ENCODE data around the gene FAM168A. TPM values are rescaled to one million over a fixed set of nuclear protein-coding genes. Genes with fewer than 3 reads are reported as not detected.

The FAM168A gene
- total and polyA plus RNA-seq, 4 donors: 4.8 to 14.6 (median 9.1) TPM

DNA sequence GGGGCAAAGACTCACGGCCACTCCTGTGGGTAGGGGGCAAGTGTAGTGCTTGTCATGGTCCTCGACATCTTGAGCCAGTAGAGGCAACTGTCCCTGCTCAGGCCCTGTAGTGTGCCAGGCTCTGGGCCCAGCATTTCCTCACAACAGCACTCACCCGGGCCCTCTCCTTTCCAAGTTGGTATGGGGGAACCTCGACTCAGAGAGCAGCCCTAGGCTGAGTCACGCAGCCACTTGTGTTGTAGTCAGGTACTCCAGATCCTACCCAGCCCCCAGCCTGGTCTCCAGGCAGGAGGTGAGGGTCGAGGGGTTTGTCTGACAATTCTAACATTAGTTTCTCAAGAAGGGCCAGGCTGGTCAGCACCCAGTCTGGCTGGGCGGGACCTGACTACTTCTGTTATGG is 217.6 kb downstream of the FAM168A start (continued):
- no peak for TF ChIP-seq GABPA (IDR thresholded peaks at IDR 0.05 in 1 of 2, conservative IDR thresholded peaks at IDR 0.05 in 1 of 2)
- no peak for TF ChIP-seq HNF4G (IDR thresholded peaks at IDR 0.05)
- no peak for TF ChIP-seq EGR1 (IDR thresholded peaks at IDR 0.05; ENCODE audit: low read depth in 2 of 2)
- TF ChIP-seq SP1 (IDR thresholded peaks at IDR 0.05): no peak

GRCh38 chr11:73379189-73379880 is 218.6 kb downstream of the FAM168A start:
- H3K4me1 ChIP-seq (ENCODE audit: control insufficient read depth in 4 of 4, insufficient read depth in 4 of 4, low read length in 3 of 4): peaks cover 0 to 24% (median under 1%) of the 10 kb centered on the region in 4 donors
- no peaks in the 10 kb centered on the region for H3K36me3 ChIP-seq (ENCODE audit: control insufficient read depth in 4 of 4, insufficient read depth in 3 of 4, low read depth in 1 of 4, low read length in 3 of 4)
- no peaks in the 10 kb centered on the region for H3K9me3 ChIP-seq (ENCODE audit: control insufficient read depth in 4 of 4, low read length in 3 of 4)
- DNase-seq (ENCODE audit: low spot score): no peak
- no peak overlapping the region for H3K27ac ChIP-seq (ENCODE audit: low read depth in 1 of 2, low read length in 2 of 2)
- 70% methylated on average over 10 of the region's 10 CpGs for WGBS
- H3K27me3 ChIP-seq (ENCODE audit: control insufficient read depth in 4 of 4, insufficient read depth in 4 of 4, low read length in 3 of 4): no peaks in the 10 kb centered on the region
- no peak overlapping the region for H3K4me3 ChIP-seq (ENCODE audit: low read depth in 1 of 3, low read length in 3 of 3)
- TF ChIP-seq, protein P1, sequence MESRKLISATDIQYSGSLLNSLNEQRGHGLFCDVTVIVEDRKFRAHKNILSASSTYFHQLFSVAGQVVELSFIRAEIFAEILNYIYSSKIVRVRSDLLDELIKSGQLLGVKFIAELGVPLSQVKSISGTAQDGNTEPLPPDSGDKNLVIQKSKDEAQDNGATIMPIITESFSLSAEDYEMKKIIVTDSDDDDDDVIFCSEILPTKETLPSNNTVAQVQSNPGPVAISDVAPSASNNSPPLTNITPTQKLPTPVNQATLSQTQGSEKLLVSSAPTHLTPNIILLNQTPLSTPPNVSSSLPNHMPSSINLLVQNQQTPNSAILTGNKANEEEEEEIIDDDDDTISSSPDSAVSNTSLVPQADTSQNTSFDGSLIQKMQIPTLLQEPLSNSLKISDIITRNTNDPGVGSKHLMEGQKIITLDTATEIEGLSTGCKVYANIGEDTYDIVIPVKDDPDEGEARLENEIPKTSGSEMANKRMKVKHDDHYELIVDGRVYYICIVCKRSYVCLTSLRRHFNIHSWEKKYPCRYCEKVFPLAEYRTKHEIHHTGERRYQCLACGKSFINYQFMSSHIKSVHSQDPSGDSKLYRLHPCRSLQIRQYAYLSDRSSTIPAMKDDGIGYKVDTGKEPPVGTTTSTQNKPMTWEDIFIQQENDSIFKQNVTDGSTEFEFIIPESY (IDR thresholded peaks at IDR 0.05): no peak
- TF ChIP-seq EGR1 (IDR thresholded peaks at IDR 0.05; ENCODE audit: low read depth in 2 of 2) (no peak), NR2F2 (IDR thresholded peaks at IDR 0.05) (no peak), FOXA1 (IDR thresholded peaks at IDR 0.05) (no peak)
- H3K9ac ChIP-seq (ENCODE audit: low read depth in 1 of 2, low read length in 2 of 2): no peak overlapping the region

DNA sequence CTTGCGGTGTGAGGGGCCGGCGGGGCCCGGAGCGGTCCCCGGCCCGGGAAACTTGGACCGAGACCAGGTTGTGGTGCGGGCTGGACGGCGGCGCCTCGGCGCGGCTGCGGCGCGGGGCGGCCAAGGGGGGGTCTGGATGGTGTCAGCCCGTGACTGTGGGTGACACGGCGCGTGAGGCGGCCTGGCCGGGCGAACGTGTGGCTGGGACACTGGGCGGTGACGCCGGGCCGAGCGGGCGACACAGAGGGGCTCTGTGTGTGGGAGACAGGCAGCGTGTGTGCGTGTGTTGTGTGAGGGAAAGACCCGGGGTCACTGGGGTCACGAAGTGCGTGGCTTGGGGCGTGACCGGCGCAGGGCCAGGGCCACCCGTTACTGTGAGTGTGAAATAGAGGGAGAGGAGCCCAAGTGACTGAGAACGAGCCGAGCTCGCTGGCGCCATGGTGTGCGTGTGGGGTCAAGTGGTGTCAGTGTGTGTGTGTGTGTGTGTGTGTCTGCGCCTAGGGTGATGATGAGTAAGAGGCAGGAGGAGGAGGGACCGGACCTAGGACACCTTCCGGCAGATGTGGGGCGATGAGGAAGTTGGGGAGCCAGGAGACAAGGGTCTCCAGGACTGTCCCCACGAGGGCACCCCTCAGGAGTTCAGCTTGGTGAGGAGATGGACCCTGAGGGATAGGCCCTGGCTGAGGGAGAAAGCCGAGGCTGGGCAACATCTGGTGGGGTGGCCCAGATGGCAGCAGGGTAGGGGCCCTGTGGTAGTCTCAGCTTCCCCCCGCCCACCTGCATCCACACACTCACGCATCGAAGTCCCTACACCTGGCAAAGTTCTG is 220.9 kb downstream of the FAM168A start:
- WGBS: 10% methylated on average over 56 of the region's 56 CpGs
- TF ChIP-seq HNF4G (IDR thresholded peaks at IDR 0.05) (no peak), NR2F2 (IDR thresholded peaks at IDR 0.05) (peak; percentile 49), RXRA (IDR thresholded peaks at IDR 0.05) (peak in 1 of 2 donors; percentile 45), YY1 (IDR thresholded peaks at IDR 0.05) (no peak), FOXA2 (IDR thresholded peaks at IDR 0.05) (no peak)
- TF ChIP-seq, protein P2, sequence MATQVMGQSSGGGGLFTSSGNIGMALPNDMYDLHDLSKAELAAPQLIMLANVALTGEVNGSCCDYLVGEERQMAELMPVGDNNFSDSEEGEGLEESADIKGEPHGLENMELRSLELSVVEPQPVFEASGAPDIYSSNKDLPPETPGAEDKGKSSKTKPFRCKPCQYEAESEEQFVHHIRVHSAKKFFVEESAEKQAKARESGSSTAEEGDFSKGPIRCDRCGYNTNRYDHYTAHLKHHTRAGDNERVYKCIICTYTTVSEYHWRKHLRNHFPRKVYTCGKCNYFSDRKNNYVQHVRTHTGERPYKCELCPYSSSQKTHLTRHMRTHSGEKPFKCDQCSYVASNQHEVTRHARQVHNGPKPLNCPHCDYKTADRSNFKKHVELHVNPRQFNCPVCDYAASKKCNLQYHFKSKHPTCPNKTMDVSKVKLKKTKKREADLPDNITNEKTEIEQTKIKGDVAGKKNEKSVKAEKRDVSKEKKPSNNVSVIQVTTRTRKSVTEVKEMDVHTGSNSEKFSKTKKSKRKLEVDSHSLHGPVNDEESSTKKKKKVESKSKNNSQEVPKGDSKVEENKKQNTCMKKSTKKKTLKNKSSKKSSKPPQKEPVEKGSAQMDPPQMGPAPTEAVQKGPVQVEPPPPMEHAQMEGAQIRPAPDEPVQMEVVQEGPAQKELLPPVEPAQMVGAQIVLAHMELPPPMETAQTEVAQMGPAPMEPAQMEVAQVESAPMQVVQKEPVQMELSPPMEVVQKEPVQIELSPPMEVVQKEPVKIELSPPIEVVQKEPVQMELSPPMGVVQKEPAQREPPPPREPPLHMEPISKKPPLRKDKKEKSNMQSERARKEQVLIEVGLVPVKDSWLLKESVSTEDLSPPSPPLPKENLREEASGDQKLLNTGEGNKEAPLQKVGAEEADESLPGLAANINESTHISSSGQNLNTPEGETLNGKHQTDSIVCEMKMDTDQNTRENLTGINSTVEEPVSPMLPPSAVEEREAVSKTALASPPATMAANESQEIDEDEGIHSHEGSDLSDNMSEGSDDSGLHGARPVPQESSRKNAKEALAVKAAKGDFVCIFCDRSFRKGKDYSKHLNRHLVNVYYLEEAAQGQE (IDR thresholded peaks at IDR 0.05): no peak
- TF ChIP-seq, protein P3, sequence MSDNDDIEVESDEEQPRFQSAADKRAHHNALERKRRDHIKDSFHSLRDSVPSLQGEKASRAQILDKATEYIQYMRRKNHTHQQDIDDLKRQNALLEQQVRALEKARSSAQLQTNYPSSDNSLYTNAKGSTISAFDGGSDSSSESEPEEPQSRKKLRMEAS (IDR thresholded peaks at IDR 0.05): no peak
- H3K9ac ChIP-seq (ENCODE audit: low read depth in 1 of 2, low read length in 2 of 2): peak overlapping the region in 1 of 2 donors; percentile 13
- no peaks in the 10 kb centered on the region for H3K9me3 ChIP-seq (ENCODE audit: control insufficient read depth in 4 of 4, low read length in 3 of 4)
- peak overlapping the region; percentile 38 to 69 (median 48) for H3K4me3 ChIP-seq (ENCODE audit: low read depth in 1 of 3, low read length in 3 of 3)
- H3K27ac ChIP-seq (ENCODE audit: low read depth in 1 of 2, low read length in 2 of 2): peak overlapping the region; percentile 57 to 78
- peaks cover 0 to 12% (median under 1%) of the 10 kb centered on the region in 4 donors for H3K4me1 ChIP-seq (ENCODE audit: control insufficient read depth in 4 of 4, insufficient read depth in 4 of 4, low read length in 3 of 4)
- H3K27me3 ChIP-seq (ENCODE audit: control insufficient read depth in 4 of 4, insufficient read depth in 4 of 4, low read length in 3 of 4): no peaks in the 10 kb centered on the region
- peak; percentile 61 for DNase-seq (ENCODE audit: low spot score)
- no peaks in the 10 kb centered on the region for H3K36me3 ChIP-seq (ENCODE audit: control insufficient read depth in 4 of 4, insufficient read depth in 3 of 4, low read depth in 1 of 4, low read length in 3 of 4)

Measured in liver (tissue), 9 donors.